ENCODE data around the gene RPTOR.

The RPTOR gene

DNA sequence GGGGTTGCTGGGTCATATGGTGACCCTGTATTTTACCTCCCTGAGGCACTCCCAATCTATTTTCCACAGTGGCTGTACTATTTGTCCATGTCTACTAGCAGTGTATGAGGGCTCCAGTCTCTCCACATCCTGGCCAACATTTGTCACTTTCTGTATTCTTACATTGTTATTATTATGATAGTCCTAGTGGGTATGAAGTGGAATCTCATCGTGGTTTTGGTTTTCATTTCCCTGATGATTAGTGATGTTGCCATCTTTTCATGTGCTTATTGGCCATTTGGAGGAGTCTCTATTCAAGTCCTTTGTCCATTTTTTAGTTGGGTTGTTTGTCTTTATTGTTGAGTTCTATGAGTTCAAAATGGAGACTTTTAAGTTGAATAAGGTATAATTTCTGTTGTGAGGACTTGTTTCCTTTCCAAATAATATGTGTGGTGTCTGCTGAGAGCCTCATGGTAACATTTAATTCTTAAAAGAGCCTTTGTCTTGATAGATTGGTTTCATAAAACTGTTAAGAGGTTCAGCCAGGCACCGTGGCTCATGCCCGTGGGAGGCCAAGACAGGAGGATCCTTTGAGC lies 108.2 kb downstream of the RPTOR start:
- no peaks in the 10 kb centered on the region for H3K36me3 ChIP-seq (ENCODE audit: control insufficient read depth, insufficient read depth, low read length)
- no peak for DNase-seq
- no peak overlapping the region for H2BK5ac ChIP-seq (ENCODE audit: low read length)
- no peak overlapping the region for H2BK15ac ChIP-seq (replicated peaks; ENCODE audit: low read depth)
- no peak overlapping the region for H3K23ac ChIP-seq (ENCODE audit: low read length)
- H3K56ac ChIP-seq (ENCODE audit: low read length): no peak overlapping the region
- H3K9ac ChIP-seq (ENCODE audit: low read length): no peak overlapping the region
- peaks cover 17% of the 10 kb centered on the region for H3K79me2 ChIP-seq (ENCODE audit: control insufficient read depth, insufficient read depth, low read length)
- no peak overlapping the region for H3K4me3 ChIP-seq (ENCODE audit: low read length)
- peaks cover 36% of the 10 kb centered on the region for H3K79me1 ChIP-seq (ENCODE audit: low read length)
- H3K27ac ChIP-seq (ENCODE audit: low read depth, low read length): no peak overlapping the region
- no peak overlapping the region for H2BK120ac ChIP-seq (ENCODE audit: low read depth, low read length)
- no peak overlapping the region for H3K4me2 ChIP-seq (ENCODE audit: low read length)
- H3K18ac ChIP-seq (ENCODE audit: low read length): no peak overlapping the region
- H3K4ac ChIP-seq (ENCODE audit: low read depth, low read length): no peak overlapping the region
- no peak overlapping the region for H4K5ac ChIP-seq (ENCODE audit: low read length)
- no peak overlapping the region for H2AK5ac ChIP-seq (ENCODE audit: low read length)
- H3K27me3 ChIP-seq (ENCODE audit: insufficient read depth, low read length, poor library complexity): no peaks in the 10 kb centered on the region
- WGBS (ENCODE audit: extremely low coverage, insufficient coverage, low lambda C conversion rate): no CpG with 5 or more reads among the region's 3 CpGs
- no peak overlapping the region for H4K8ac ChIP-seq (ENCODE audit: low read depth, low read length)
- H3K4me1 ChIP-seq (ENCODE audit: control insufficient read depth, low read depth, low read length): peaks cover 17% of the 10 kb centered on the region

DNA sequence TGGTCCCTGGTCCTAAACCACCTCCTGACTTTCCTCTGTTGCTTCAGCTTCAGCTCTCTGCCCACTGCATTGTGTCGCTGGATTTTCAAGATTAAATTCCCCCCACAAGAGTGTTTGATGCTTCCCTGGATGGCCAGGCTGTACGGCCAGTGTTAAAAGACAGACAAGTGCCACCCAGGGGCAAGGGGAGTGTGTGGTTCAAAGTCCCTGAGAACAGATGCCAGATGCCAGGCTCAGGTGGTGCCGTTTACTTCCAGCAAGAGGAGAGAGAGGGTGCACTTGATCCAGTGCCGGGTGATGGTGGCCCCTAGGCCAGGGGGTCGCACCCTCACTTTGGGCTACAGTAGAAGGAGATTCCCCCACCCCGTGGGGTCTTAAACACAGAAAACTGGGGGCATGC lies 109.2 kb downstream of the RPTOR start:
- Histone ChIP-seq H3K36me3 (ENCODE audit: control insufficient read depth, insufficient read depth, low read length) (no peaks in the 10 kb centered on the region), H2AK5ac (ENCODE audit: low read length) (no peak overlapping the region), H3K4me2 (ENCODE audit: low read length) (no peak overlapping the region), H3K56ac (ENCODE audit: low read length) (no peak overlapping the region), H3K9ac (ENCODE audit: low read length) (no peak overlapping the region), H2BK5ac (ENCODE audit: low read length) (no peak overlapping the region), H4K8ac (ENCODE audit: low read depth, low read length) (no peak overlapping the region), H3K23ac (ENCODE audit: low read length) (no peak overlapping the region), H2BK120ac (ENCODE audit: low read depth, low read length) (no peak overlapping the region), H3K4me3 (ENCODE audit: low read length) (no peak overlapping the region), H3K18ac (ENCODE audit: low read length) (no peak overlapping the region), H3K79me2 (ENCODE audit: control insufficient read depth, insufficient read depth, low read length) (peaks cover 20% of the 10 kb centered on the region), H4K5ac (ENCODE audit: low read length) (no peak overlapping the region), H3K79me1 (ENCODE audit: low read length) (peaks cover 37% of the 10 kb centered on the region), H3K4me1 (ENCODE audit: control insufficient read depth, low read depth, low read length) (peaks cover 17% of the 10 kb centered on the region), H3K4ac (ENCODE audit: low read depth, low read length) (no peak overlapping the region), H3K27ac (ENCODE audit: low read depth, low read length) (no peak overlapping the region), H2BK15ac (replicated peaks; ENCODE audit: low read depth) (no peak overlapping the region), H3K27me3 (ENCODE audit: insufficient read depth, low read length, poor library complexity) (no peaks in the 10 kb centered on the region)
- no peak for DNase-seq
- no CpG with 5 or more reads among the region's 6 CpGs for WGBS (ENCODE audit: extremely low coverage, insufficient coverage, low lambda C conversion rate)

DNA sequence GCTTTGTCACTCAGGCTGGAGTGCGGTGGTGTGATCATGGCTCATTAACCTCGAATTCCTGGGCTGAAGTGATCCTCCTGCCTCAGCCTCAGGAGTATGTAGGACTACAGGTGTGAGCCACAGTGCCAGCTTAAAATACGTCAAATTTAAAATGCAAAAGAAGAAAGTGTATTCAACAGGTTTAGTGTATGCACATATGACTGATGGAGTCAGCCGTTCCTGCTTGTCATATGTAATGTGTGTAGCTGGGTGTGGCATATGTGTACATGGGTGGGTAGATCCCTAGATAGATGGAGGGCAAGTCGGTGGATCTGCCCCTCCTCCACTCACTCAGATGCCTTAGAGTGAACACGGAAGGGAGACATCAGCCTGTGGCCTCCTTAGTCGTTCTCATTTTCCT lies 111.0 kb downstream of the RPTOR start:
- Histone ChIP-seq H4K5ac (ENCODE audit: low read length) (no peak overlapping the region), H3K4ac (ENCODE audit: low read depth, low read length) (no peak overlapping the region), H2BK15ac (replicated peaks; ENCODE audit: low read depth) (no peak overlapping the region), H3K4me1 (ENCODE audit: control insufficient read depth, low read depth, low read length) (peaks cover 5% of the 10 kb centered on the region), H3K79me2 (ENCODE audit: control insufficient read depth, insufficient read depth, low read length) (peaks cover 23% of the 10 kb centered on the region), H4K8ac (ENCODE audit: low read depth, low read length) (no peak overlapping the region), H3K4me2 (ENCODE audit: low read length) (no peak overlapping the region), H2AK5ac (ENCODE audit: low read length) (no peak overlapping the region), H3K4me3 (ENCODE audit: low read length) (no peak overlapping the region), H3K27ac (ENCODE audit: low read depth, low read length) (no peak overlapping the region), H2BK5ac (ENCODE audit: low read length) (no peak overlapping the region), H3K36me3 (ENCODE audit: control insufficient read depth, insufficient read depth, low read length) (no peaks in the 10 kb centered on the region), H3K18ac (ENCODE audit: low read length) (no peak overlapping the region), H2BK120ac (ENCODE audit: low read depth, low read length) (no peak overlapping the region), H3K27me3 (ENCODE audit: insufficient read depth, low read length, poor library complexity) (no peaks in the 10 kb centered on the region), H3K56ac (ENCODE audit: low read length) (no peak overlapping the region), H3K9ac (ENCODE audit: low read length) (no peak overlapping the region), H3K79me1 (ENCODE audit: low read length) (peaks cover 28% of the 10 kb centered on the region), H3K23ac (ENCODE audit: low read length) (no peak overlapping the region)
- no CpG with 5 or more reads among the region's 7 CpGs for WGBS (ENCODE audit: extremely low coverage, insufficient coverage, low lambda C conversion rate)
- no peak for DNase-seq

DNA sequence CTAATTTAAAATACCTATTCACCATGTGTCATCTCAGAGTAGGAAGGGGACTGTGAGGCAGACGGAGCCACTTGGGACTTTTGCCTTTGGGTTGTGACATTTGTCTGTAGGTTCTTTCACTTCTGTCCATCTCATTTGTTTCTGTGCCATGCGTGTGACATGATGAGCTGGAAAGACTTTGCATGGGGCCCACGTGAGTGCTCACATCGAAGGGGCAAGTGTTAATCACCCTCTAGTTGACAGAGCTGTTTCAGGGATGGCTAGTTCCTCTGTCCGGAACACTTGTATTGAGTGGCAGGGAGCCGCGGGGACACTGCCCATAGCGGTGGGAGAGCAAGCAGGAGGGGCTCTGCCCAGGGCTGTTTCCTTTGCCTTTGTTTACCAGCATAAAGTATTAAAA lies 112.0 kb downstream of the RPTOR start:
- Histone ChIP-seq H3K4ac (ENCODE audit: low read depth, low read length) (no peak overlapping the region), H3K23ac (ENCODE audit: low read length) (no peak overlapping the region), H2AK5ac (ENCODE audit: low read length) (no peak overlapping the region), H2BK15ac (replicated peaks; ENCODE audit: low read depth) (no peak overlapping the region), H3K4me2 (ENCODE audit: low read length) (no peak overlapping the region), H3K27me3 (ENCODE audit: insufficient read depth, low read length, poor library complexity) (no peaks in the 10 kb centered on the region), H3K79me1 (ENCODE audit: low read length) (peaks cover 28% of the 10 kb centered on the region), H3K79me2 (ENCODE audit: control insufficient read depth, insufficient read depth, low read length) (peaks cover 20% of the 10 kb centered on the region), H4K8ac (ENCODE audit: low read depth, low read length) (no peak overlapping the region), H3K56ac (ENCODE audit: low read length) (no peak overlapping the region), H3K4me3 (ENCODE audit: low read length) (no peak overlapping the region), H2BK5ac (ENCODE audit: low read length) (no peak overlapping the region), H4K5ac (ENCODE audit: low read length) (no peak overlapping the region), H3K9ac (ENCODE audit: low read length) (no peak overlapping the region), H2BK120ac (ENCODE audit: low read depth, low read length) (no peak overlapping the region), H3K36me3 (ENCODE audit: control insufficient read depth, insufficient read depth, low read length) (no peaks in the 10 kb centered on the region), H3K18ac (ENCODE audit: low read length) (no peak overlapping the region), H3K4me1 (ENCODE audit: control insufficient read depth, low read depth, low read length) (no peaks in the 10 kb centered on the region), H3K27ac (ENCODE audit: low read depth, low read length) (no peak overlapping the region)
- no CpG with 5 or more reads among the region's 8 CpGs for whole genome bisulfite sequencing (ENCODE audit: extremely low coverage, insufficient coverage, low lambda C conversion rate)
- no peak for DNase-seq

DNA sequence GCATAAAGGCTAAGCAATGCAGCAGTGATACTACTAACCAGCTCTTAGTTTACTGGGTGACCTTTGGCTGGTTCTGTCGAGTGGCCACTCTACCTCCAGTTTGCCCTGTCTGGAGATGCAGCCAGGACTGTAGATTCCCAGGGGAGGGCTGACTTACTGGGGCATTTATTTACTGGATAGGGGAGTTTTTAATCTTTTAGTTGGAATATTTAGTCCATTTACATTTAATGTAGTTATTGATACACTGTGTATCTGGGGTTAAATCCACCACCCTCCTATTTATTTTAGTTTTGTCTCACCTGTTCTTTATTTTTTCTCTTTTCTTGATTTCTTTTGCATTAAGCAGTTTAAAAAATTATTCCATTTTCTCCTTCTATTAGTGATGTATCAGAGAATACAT lies 112.9 kb downstream of the RPTOR start:
- H3K4ac ChIP-seq (ENCODE audit: low read depth, low read length): no peak overlapping the region
- H4K5ac ChIP-seq (ENCODE audit: low read length): no peak overlapping the region
- no peaks in the 10 kb centered on the region for H3K4me1 ChIP-seq (ENCODE audit: control insufficient read depth, low read depth, low read length)
- no peak overlapping the region for H2AK5ac ChIP-seq (ENCODE audit: low read length)
- H3K23ac ChIP-seq (ENCODE audit: low read length): no peak overlapping the region
- no peak overlapping the region for H3K4me3 ChIP-seq (ENCODE audit: low read length)
- no peak overlapping the region for H3K56ac ChIP-seq (ENCODE audit: low read length)
- no peak overlapping the region for H3K27ac ChIP-seq (ENCODE audit: low read depth, low read length)
- no CpG with 5 or more reads among the region's 1 CpG for WGBS (ENCODE audit: extremely low coverage, insufficient coverage, low lambda C conversion rate)
- H3K4me2 ChIP-seq (ENCODE audit: low read length): no peak overlapping the region
- no peak overlapping the region for H3K9ac ChIP-seq (ENCODE audit: low read length)
- no peak for DNase-seq
- H4K8ac ChIP-seq (ENCODE audit: low read depth, low read length): no peak overlapping the region
- H3K36me3 ChIP-seq (ENCODE audit: control insufficient read depth, insufficient read depth, low read length): no peaks in the 10 kb centered on the region
- no peak overlapping the region for H3K18ac ChIP-seq (ENCODE audit: low read length)
- no peaks in the 10 kb centered on the region for H3K27me3 ChIP-seq (ENCODE audit: insufficient read depth, low read length, poor library complexity)
- peaks cover 18% of the 10 kb centered on the region for H3K79me2 ChIP-seq (ENCODE audit: control insufficient read depth, insufficient read depth, low read length)
- H2BK5ac ChIP-seq (ENCODE audit: low read length): no peak overlapping the region
- H2BK15ac ChIP-seq (replicated peaks; ENCODE audit: low read depth): no peak overlapping the region
- H3K79me1 ChIP-seq (ENCODE audit: low read length): peaks cover 26% of the 10 kb centered on the region
- H2BK120ac ChIP-seq (ENCODE audit: low read depth, low read length): no peak overlapping the region

DNA sequence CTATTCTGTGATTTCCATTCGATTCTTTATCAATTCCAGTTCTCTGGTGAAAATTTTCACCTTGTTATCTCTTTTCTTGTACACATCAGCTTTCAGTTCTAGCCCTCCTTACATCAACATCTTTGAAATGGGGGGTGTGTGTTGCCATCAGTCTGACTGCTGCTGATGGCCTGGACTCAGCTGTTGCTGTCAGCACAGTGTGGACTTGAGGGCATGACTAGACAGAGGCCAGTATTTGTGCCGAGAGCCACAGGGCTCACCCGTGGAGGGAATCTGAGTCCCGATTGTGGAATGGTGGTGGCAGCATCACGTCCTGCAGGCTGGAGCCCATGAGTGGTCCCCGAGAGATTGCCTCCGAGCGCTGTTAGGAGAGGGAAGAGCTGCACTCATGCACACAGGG lies 114.2 kb downstream of the RPTOR start:
- no peak overlapping the region for H2BK5ac ChIP-seq (ENCODE audit: low read length)
- H4K8ac ChIP-seq (ENCODE audit: low read depth, low read length): no peak overlapping the region
- H3K27ac ChIP-seq (ENCODE audit: low read depth, low read length): no peak overlapping the region
- no peak overlapping the region for H3K9ac ChIP-seq (ENCODE audit: low read length)
- no peak overlapping the region for H2BK120ac ChIP-seq (ENCODE audit: low read depth, low read length)
- H4K5ac ChIP-seq (ENCODE audit: low read length): no peak overlapping the region
- H3K79me1 ChIP-seq (ENCODE audit: low read length): peaks cover 31% of the 10 kb centered on the region
- no peaks in the 10 kb centered on the region for H3K27me3 ChIP-seq (ENCODE audit: insufficient read depth, low read length, poor library complexity)
- no peak overlapping the region for H3K4me2 ChIP-seq (ENCODE audit: low read length)
- no peak overlapping the region for H3K56ac ChIP-seq (ENCODE audit: low read length)
- H3K18ac ChIP-seq (ENCODE audit: low read length): no peak overlapping the region
- no peaks in the 10 kb centered on the region for H3K36me3 ChIP-seq (ENCODE audit: control insufficient read depth, insufficient read depth, low read length)
- H2BK15ac ChIP-seq (replicated peaks; ENCODE audit: low read depth): no peak overlapping the region
- no peak overlapping the region for H3K4ac ChIP-seq (ENCODE audit: low read depth, low read length)
- peaks cover 21% of the 10 kb centered on the region for H3K79me2 ChIP-seq (ENCODE audit: control insufficient read depth, insufficient read depth, low read length)
- H3K4me1 ChIP-seq (ENCODE audit: control insufficient read depth, low read depth, low read length): peaks cover 3% of the 10 kb centered on the region
- WGBS (ENCODE audit: extremely low coverage, insufficient coverage, low lambda C conversion rate): no CpG with 5 or more reads among the region's 8 CpGs
- DNase-seq: no peak
- no peak overlapping the region for H2AK5ac ChIP-seq (ENCODE audit: low read length)
- no peak overlapping the region for H3K23ac ChIP-seq (ENCODE audit: low read length)
- H3K4me3 ChIP-seq (ENCODE audit: low read length): no peak overlapping the region

All from mesendoderm (in vitro differentiated cells).